ENCODE results near the gene IGFBP6.
A peak's percentile ranks its signal among the peaks of the same experiment; 100 is the strongest.

IGFBP6 gene

GRCh38 chr12:53122961-53123468, 25.5 kb downstream of the IGFBP6 start:
- no peak for DNase-seq

GRCh38 chr12:53123578-53124351, 26.3 kb downstream of the IGFBP6 start:
- no peak for DNase-seq

DNA sequence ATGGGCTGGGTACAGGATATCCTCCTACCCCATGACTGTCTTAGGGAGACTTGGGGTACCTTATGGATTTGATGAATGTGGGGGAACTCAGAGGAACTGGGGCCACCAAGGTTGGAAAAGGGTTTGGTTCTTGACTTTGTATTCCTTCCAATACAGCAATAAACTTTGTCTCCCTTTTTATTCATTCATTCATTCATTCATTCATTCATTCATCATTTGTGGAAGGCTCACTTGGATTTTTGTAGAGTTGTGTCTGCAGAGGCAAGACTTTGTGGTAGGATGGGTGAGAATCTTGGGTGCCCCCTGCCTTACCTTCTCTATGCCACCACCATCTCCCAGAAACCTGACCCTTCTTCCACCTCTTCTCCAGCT, 26.9 kb downstream of the IGFBP6 start:
- DNase-seq: no peak

GRCh38 chr12:53127169-53127568, 29.7 kb downstream of the IGFBP6 start:
- no peak for DNase-seq

DNA sequence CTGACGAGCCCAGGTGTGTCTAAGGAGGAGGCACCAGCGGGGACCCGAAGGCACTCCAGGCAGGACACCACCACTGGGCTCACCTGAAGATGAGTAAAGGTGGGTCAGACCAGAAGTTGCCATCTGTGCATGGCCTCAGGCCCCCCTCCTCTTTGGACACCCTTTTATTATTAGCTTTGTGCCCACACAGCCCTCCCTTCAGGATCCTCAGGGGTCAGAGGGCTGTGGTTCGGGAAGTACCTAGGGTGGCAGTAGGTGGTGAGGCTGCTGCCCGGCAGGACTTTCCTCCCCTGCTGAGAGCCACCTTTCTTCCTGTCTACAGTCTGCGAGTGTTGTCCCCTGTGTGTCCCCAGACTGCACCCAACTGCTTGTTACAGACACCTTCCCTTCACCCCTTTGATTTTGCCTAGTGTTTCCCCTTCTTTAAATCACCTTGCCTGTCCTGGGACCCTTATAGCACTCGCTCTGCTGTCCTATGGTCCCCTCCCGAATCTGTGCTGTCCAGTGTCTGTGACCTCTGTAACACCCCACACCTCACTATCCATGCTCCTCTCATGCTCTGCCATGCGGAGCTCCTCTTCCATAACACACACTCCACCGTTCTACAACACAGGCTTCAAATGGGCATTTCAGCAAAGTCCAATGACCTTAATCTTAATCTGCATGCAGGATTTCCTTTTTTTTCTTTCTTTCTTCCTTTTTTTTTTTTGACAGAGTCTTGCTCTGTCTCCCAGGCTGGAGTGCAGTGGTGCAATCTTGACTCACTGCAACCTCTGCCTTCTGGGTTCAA, 31.5 kb downstream of the IGFBP6 start:
- DNase-seq: peak in 1 of 2 donors; percentile 13

DNA sequence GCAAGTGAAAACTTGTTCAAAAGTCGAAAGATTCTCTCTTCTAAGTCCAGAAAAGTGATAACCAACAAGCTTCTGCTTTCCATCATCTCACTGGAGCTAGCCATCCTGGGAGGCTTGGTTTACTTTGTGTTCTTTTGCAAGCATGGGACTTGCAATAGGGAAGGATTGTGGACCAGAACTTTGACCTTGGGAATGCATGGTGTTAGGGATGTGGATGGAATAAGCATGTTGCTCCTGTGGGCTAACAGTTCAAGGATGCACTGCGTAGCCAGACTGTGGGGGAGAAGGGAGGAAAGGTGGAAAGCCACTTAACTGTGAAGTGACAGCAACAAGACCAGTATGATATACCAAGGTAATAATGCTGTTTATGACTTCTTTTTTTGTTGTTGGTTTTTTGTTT, 34.4 kb downstream of the IGFBP6 start:
- no peak for DNase-seq

- DNase-seq: no peak
Observed at GRCh38 chr12:53133722-53134121, 36.3 kb downstream of the IGFBP6 start.

GRCh38 chr12:53143355-53143754, 45.9 kb downstream of the IGFBP6 start:
- DNase-seq: no peak

- no peak for DNase-seq
Observed at GRCh38 chr12:53145383-53146260, 48.2 kb downstream of the IGFBP6 start.

- no peak for DNase-seq
Observed at GRCh38 chr12:53147181-53147580, 49.7 kb downstream of the IGFBP6 start.

DNA sequence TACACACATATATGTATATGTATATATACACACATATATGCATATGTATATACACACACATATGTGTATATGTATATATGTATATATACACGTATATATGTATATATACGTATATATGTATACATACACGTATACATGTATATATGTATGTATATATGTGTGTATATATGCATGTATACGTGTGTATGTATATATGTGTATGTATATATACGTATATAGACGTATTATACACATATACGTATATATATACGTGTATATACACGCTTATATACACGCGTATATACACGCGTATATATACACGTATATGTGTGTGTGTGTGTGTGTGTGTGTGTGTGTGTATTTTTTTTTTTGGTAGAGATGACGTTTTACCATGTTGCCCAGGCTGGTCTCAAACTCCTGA, 50.2 kb downstream of the IGFBP6 start:
- no peak for DNase-seq

DNA sequence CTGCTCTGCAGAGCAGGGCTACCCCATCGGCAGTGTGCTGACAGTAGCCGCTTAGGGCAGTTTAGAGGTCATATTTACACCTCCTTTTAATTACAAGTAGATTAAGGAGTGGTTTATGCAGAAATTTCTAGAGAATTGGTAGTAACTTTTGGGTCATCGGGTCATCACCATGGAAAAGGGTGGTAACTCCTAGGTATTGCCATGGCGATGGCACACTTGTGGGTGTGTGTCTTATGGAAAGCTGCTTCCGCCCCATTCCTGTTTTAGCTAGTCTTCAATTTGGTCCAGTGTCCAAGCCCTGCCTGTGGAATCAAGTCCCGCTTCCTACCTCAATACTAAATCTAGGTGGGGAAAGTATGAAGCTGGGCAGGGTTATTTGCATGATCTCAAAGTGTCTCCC, 53.6 kb downstream of the IGFBP6 start:
- no peak for DNase-seq

Data from inflammatory macrophage treated with lipopolysaccharide for 1 hour (primary cell).